Gastrocnemius medialis (tissue), 4 donors: Measurements from ENCODE around the gene PARP1. TPM values are rescaled to one million over a fixed set of nuclear protein-coding genes. Genes with fewer than 3 reads are reported as not detected.

Source experiments
- ATAC-seq, 2 donors: fragments of 150-250 bp; one replicate each; pipeline ENCODE4 v1.9.1; 2016
- DNase-seq, 2 donors: peaks; one replicate each; pipeline ENCODE4 v3.0.0-alpha.2; 2019
- H3K27ac ChIP-seq, 4 donors: fragments of 200-600 bp; sonication (generic); 1 replicate in 1 of 4; 2 replicates in 3 of 4; pipeline ENCODE4 v1.5.1; 2016 to 2018; ENCODE audit warnings: mild to moderate bottlenecking in 2 of 4, moderate library complexity in 1 of 4
- H3K27me3 ChIP-seq, 3 donors: fragments of 200-600 bp; sonication (generic) in 2 of 3; 1 replicate in 1 of 3; 2 replicates in 2 of 3; pipeline versions ENCODE4 v1.5.1 to v1.6.0; 2016 to 2019; ENCODE audit warnings: mild to moderate bottlenecking in 1 of 3, moderate library complexity in 1 of 3
- H3K36me3 ChIP-seq, 2 donors: fragments of 200-600 bp; sonication (generic) in 1 of 2; one replicate each; pipeline ENCODE4 v1.5.1; 2017 to 2018
- H3K4me1 ChIP-seq, 2 donors: fragments of 200-600 bp; sonication (generic) in 1 of 2; one replicate each; pipeline ENCODE4 v1.5.1; 2016 to 2017; ENCODE audit warnings: mild to moderate bottlenecking in 2 of 2
- H3K4me3 ChIP-seq, 4 donors: fragments of 200-600 bp; sonication (generic) in 3 of 4; 1 replicate in 1 of 4; 2 replicates in 3 of 4; pipeline ENCODE4 v1.5.1; 2016 to 2019; ENCODE audit warnings: mild to moderate bottlenecking in 2 of 4
- H3K9me3 ChIP-seq, 3 donors: fragments of 200-600 bp; sonication (generic) in 2 of 3; 1 replicate in 1 of 3; 2 replicates in 2 of 3; pipeline ENCODE4 v1.5.1; 2016 to 2019
- CTCF ChIP-seq, 5 experiments: fragments of 450-650 bp in 3 of 5; fragments of 200-600 bp in 2 of 5; sonication (generic) in 2 of 5; IDR thresholded peaks in 4 of 5; conservative IDR thresholded peaks in 1 of 5; 1 replicate in 4 of 5; 2 replicates in 1 of 5; pipeline ENCODE4 v1.5.1; 2016 to 2019; ENCODE audit warnings: antibody characterized with exemption in 5 of 5, mild to moderate bottlenecking in 3 of 5, moderate library complexity in 3 of 5
- POLR2A ChIP-seq, 2 donors: fragments of 450-650 bp; IDR thresholded peaks; one replicate each; pipeline ENCODE4 v1.6.1; 2017; ENCODE audit warnings: antibody characterized with exemption in 2 of 2, mild to moderate bottlenecking in 2 of 2, moderate library complexity in 2 of 2
- in situ Hi-C, 4 donors: fragments of 200-750 bp; cut with MboI; loops; one replicate each; pipeline versions ENCODE4 v1.15.0 to v1.8.0; 2017; ENCODE audit warnings: low sequenced_read_pairs in 4 of 4
- intact Hi-C: fragments of 100-400 bp; cut with DNase I; formaldehyde crosslinking; loops from one replicate; pipeline ENCODE4 v1.15.1; 2023; ENCODE audit warnings: low total_unique reads
- total RNA-seq, 4 donors: library from RNA; depleted of rRNA; stranded (reverse); fragments of >200 nt; gene quantifications; one replicate each; pipeline versions ENCODE4 v1.1.0 to v1.2.3, GENCODE V29; 2016

PARP1 gene
- total RNA-seq, 4 donors from 2014 or later: 63.8 to 117 (median 99.7) TPM

GRCh38 chr1:226324479-226324878, 83.4 kb downstream of the PARP1 start:
- H3K4me1 ChIP-seq: no peaks in the 10 kb centered on the region
- H3K27me3 ChIP-seq: peaks cover 0 to 2% (median 0%) of the 10 kb centered on the region in 3 donors
- no peak for TF ChIP-seq POLR2A (IDR thresholded peaks at IDR 0.05)
- no peak for TF ChIP-seq CTCF (IDR thresholded peaks at IDR 0.05 in 4 of 5, conservative IDR thresholded peaks at IDR 0.05 in 1 of 5)
- H3K36me3 ChIP-seq: no peaks in the 10 kb centered on the region
- in situ Hi-C loops: no loop called here
- no peak overlapping the region for H3K4me3 ChIP-seq
- DNase-seq (no peak), ATAC-seq (no peak)
- H3K9me3 ChIP-seq: no peaks in the 10 kb centered on the region
- intact Hi-C loops: no loop called here
- no peak overlapping the region for H3K27ac ChIP-seq

- in situ Hi-C loops: no loop called here
- intact Hi-C loops: no loop called here
- no peaks in the 10 kb centered on the region for H3K36me3 ChIP-seq
- H3K9me3 ChIP-seq: no peaks in the 10 kb centered on the region
- DNase-seq: no peak
- no peaks in the 10 kb centered on the region for H3K4me1 ChIP-seq
- no peak overlapping the region for H3K4me3 ChIP-seq
- no peak for ATAC-seq
- peaks cover 0 to 2% (median 0%) of the 10 kb centered on the region in 3 donors for H3K27me3 ChIP-seq
- H3K27ac ChIP-seq: no peak overlapping the region
- TF ChIP-seq CTCF (IDR thresholded peaks at IDR 0.05 in 4 of 5, conservative IDR thresholded peaks at IDR 0.05 in 1 of 5) (no peak), POLR2A (IDR thresholded peaks at IDR 0.05) (no peak)
Measured at GRCh38 chr1:226322986-226323385, 84.9 kb downstream of the PARP1 start.

GRCh38 chr1:226320930-226321329, 87.0 kb downstream of the PARP1 start:
- DNase-seq: no peak
- TF ChIP-seq CTCF (IDR thresholded peaks at IDR 0.05 in 4 of 5, conservative IDR thresholded peaks at IDR 0.05 in 1 of 5): no peak
- no peak for TF ChIP-seq POLR2A (IDR thresholded peaks at IDR 0.05)
- no peak for ATAC-seq
- no peak overlapping the region for H3K27ac ChIP-seq
- no peak overlapping the region for H3K4me3 ChIP-seq
- no peaks in the 10 kb centered on the region for H3K4me1 ChIP-seq
- H3K9me3 ChIP-seq: no peaks in the 10 kb centered on the region
- no peaks in the 10 kb centered on the region for H3K36me3 ChIP-seq
- intact Hi-C loops: no loop called here
- in situ Hi-C loops: no loop called here
- H3K27me3 ChIP-seq: peaks cover 0 to 2% (median 0%) of the 10 kb centered on the region in 3 donors

GRCh38 chr1:226318471-226318870, 89.4 kb downstream of the PARP1 start:
- TF ChIP-seq CTCF (IDR thresholded peaks at IDR 0.05 in 4 of 5, conservative IDR thresholded peaks at IDR 0.05 in 1 of 5): no peak
- no peak for TF ChIP-seq POLR2A (IDR thresholded peaks at IDR 0.05)
- no peaks in the 10 kb centered on the region for H3K4me1 ChIP-seq
- no peaks in the 10 kb centered on the region for H3K36me3 ChIP-seq
- intact Hi-C loops (no loop called here), in situ Hi-C loops (no loop called here)
- no peak overlapping the region for H3K4me3 ChIP-seq
- H3K27me3 ChIP-seq: peaks cover 0 to 2% (median 0%) of the 10 kb centered on the region in 3 donors
- no peak overlapping the region for H3K27ac ChIP-seq
- no peak for ATAC-seq
- DNase-seq: no peak
- H3K9me3 ChIP-seq: no peaks in the 10 kb centered on the region

GRCh38 chr1:226314055-226314454, 93.8 kb downstream of the PARP1 start:
- in situ Hi-C loops: no loop called here
- no peak overlapping the region for H3K27ac ChIP-seq
- H3K9me3 ChIP-seq: no peaks in the 10 kb centered on the region
- intact Hi-C loops: no loop called here
- H3K27me3 ChIP-seq: no peaks in the 10 kb centered on the region
- H3K36me3 ChIP-seq: no peaks in the 10 kb centered on the region
- ATAC-seq (no peak), DNase-seq (no peak)
- peaks cover 3 to 9% of the 10 kb centered on the region in 2 donors for H3K4me1 ChIP-seq
- no peak overlapping the region for H3K4me3 ChIP-seq
- TF ChIP-seq CTCF (IDR thresholded peaks at IDR 0.05 in 4 of 5, conservative IDR thresholded peaks at IDR 0.05 in 1 of 5) (no peak), POLR2A (IDR thresholded peaks at IDR 0.05) (no peak)
